Measurements from ENCODE around the gene SLC35G2.

The SLC35G2 gene

GRCh38 chr3:136804141-136804540 is 14.8 kb upstream of the SLC35G2 start:
- Mint-ChIP-seq H3K4me1 (peaks cover 7% of the 10 kb centered on the region), H3K27me3 (ENCODE audit: low read depth) (no peaks in the 10 kb centered on the region), H3K36me3 (ENCODE audit: low read depth) (no peaks in the 10 kb centered on the region), H3K27ac (no peak overlapping the region), H3K4me3 (no peak overlapping the region), H3K9me3 (no peaks in the 10 kb centered on the region)
- TF ChIP-seq CTCF (IDR thresholded peaks at IDR 0.05; ENCODE audit: unreplicated experiment in 3 of 3): no peak

GRCh38 chr3:136804813-136805212 is 14.1 kb upstream of the SLC35G2 start:
- no peak for TF ChIP-seq CTCF (IDR thresholded peaks at IDR 0.05; ENCODE audit: unreplicated experiment in 3 of 3)
- peaks cover 7% of the 10 kb centered on the region for H3K4me1 Mint-ChIP-seq
- H3K27me3 Mint-ChIP-seq (ENCODE audit: low read depth): no peaks in the 10 kb centered on the region
- H3K4me3 Mint-ChIP-seq: no peak overlapping the region
- no peaks in the 10 kb centered on the region for H3K36me3 Mint-ChIP-seq (ENCODE audit: low read depth)
- H3K27ac Mint-ChIP-seq: no peak overlapping the region
- H3K9me3 Mint-ChIP-seq: no peaks in the 10 kb centered on the region

- Mint-ChIP-seq H3K36me3 (ENCODE audit: low read depth) (no peaks in the 10 kb centered on the region), H3K9me3 (no peaks in the 10 kb centered on the region), H3K4me3 (no peak overlapping the region), H3K27me3 (ENCODE audit: low read depth) (no peaks in the 10 kb centered on the region), H3K4me1 (peaks cover 7% of the 10 kb centered on the region), H3K27ac (no peak overlapping the region)
- TF ChIP-seq CTCF (IDR thresholded peaks at IDR 0.05; ENCODE audit: unreplicated experiment in 3 of 3): no peak
These were observed 13.1 kb upstream of the SLC35G2 start for GRCh38 chr3:136805795-136806194.

GRCh38 chr3:136811701-136812100 is 7.2 kb upstream of the SLC35G2 start:
- peaks cover under 1% of the 10 kb centered on the region for H3K27me3 Mint-ChIP-seq (ENCODE audit: low read depth)

GRCh38 chr3:136817448-136817847 is 1.5 kb upstream of the SLC35G2 start:
- Mint-ChIP-seq H3K4me3 (peak overlapping the region; percentile 92 to 95 (median 93)), H3K36me3 (ENCODE audit: low read depth) (no peaks in the 10 kb centered on the region), H3K4me1 (peaks cover 25% of the 10 kb centered on the region), H3K27me3 (ENCODE audit: low read depth) (peaks cover 39% of the 10 kb centered on the region), H3K27ac (peak overlapping the region in 1 of 3 experiments; percentile 19), H3K9me3 (no peaks in the 10 kb centered on the region)
- TF ChIP-seq CTCF (IDR thresholded peaks at IDR 0.05; ENCODE audit: unreplicated experiment in 3 of 3): no peak

More at GRCh38 chr3:136811701-136812100, 7.2 kb upstream of the SLC35G2 start:
- Mint-ChIP-seq H3K27ac (no peak overlapping the region), H3K9me3 (no peaks in the 10 kb centered on the region), H3K4me1 (no peaks in the 10 kb centered on the region), H3K36me3 (ENCODE audit: low read depth) (no peaks in the 10 kb centered on the region), H3K4me3 (no peak overlapping the region)
- TF ChIP-seq CTCF (IDR thresholded peaks at IDR 0.05; ENCODE audit: unreplicated experiment in 3 of 3): no peak

GRCh38 chr3:136818191-136818768 is 646 bp upstream of the SLC35G2 start:
- no peak for TF ChIP-seq CTCF (IDR thresholded peaks at IDR 0.05; ENCODE audit: unreplicated experiment in 3 of 3)

More at GRCh38 chr3:136818191-136818768, 646 bp upstream of the SLC35G2 start:
- peaks cover 7% of the 10 kb centered on the region for H3K36me3 Mint-ChIP-seq (ENCODE audit: low read depth)
- H3K27me3 Mint-ChIP-seq (ENCODE audit: low read depth): peaks cover 42% of the 10 kb centered on the region
- H3K9me3 Mint-ChIP-seq: peaks cover 8% of the 10 kb centered on the region
- H3K4me3 Mint-ChIP-seq: peak overlapping the region; percentile 92 to 95 (median 93)
- peak overlapping the region; percentile 14 to 56 (median 46) for H3K27ac Mint-ChIP-seq
- peaks cover 25% of the 10 kb centered on the region for H3K4me1 Mint-ChIP-seq

All from nephron (organoid).